HG03064 (cell line): ENCODE results near the gene TAS2R3.
A peak's percentile ranks its signal among the peaks of the same experiment; 100 is the strongest.

Experiments
- ATAC-seq: cut with Tn5 transposase; IDR thresholded peaks from one replicate; pipeline ENCODE4 v1.9.1; 2021; ENCODE audit warnings: low read depth; ENCODE audit not compliant: unreplicated experiment

The TAS2R3 gene

GRCh38 chr7:141785706-141786552, 22.0 kb downstream of the TAS2R3 start:
- ATAC-seq, result peak; percentile 67

- no peak for ATAC-seq
Observed at GRCh38 chr7:141788296-141788695, 24.4 kb downstream of the TAS2R3 start.

- no peak for ATAC-seq
Observed at GRCh38 chr7:141789917-141790316, 26.0 kb downstream of the TAS2R3 start, which contains the start of gene TAS2R5. TSS of gene TAS2R5 (plus strand) at chr7:141790217. CDS start at chr7:141790362, 145 bp downstream.

- no peak for ATAC-seq
Observed at GRCh38 chr7:141792526-141792925, 28.6 kb downstream of the TAS2R3 start.
